A172 (cell line): ENCODE results near the gene TDRD9. TPM values are rescaled to one million over a fixed set of nuclear protein-coding genes. Genes with fewer than 3 reads are reported as not detected.
"Not testable (repeated sequence)": the region's sequence is repeated elsewhere in the genome, so short reads cannot be mapped to it uniquely, and the experiment has no call there.

Source experiments
- DNase-seq: peaks from one replicate; pipeline ENCODE4 v3.0.0-alpha.2; 2015; ENCODE audit warnings: low spot score
- total RNA-seq: library from RNA; depleted of rRNA; stranded (reverse); fragments of >200 nt; shearing (Covaris generic); gene quantifications from 2 replicates; pipeline ENCODE4 v1.2.3, GENCODE V29; 2014

TDRD9 gene
- total RNA-seq, 1 experiment from 2014 or later, result not detected

- DNase-seq, result no peak
These were observed 36.0 kb upstream of the TDRD9 start for GRCh38 chr14:103892247-103892646.

GRCh38 chr14:103894034-103894722 lies 34.1 kb upstream of the TDRD9 start:
- DNase-seq, result no peak

- DNase-seq, result no peak
These were observed 33.6 kb upstream of the TDRD9 start for GRCh38 chr14:103894723-103895059.

- no peak for DNase-seq
These were observed 31.7 kb upstream of the TDRD9 start for GRCh38 chr14:103896578-103896977.

GRCh38 chr14:103897075-103897947 lies 30.9 kb upstream of the TDRD9 start:
- DNase-seq, result no peak

- DNase-seq, result no peak
These were observed 30.1 kb upstream of the TDRD9 start for GRCh38 chr14:103898204-103898603.

GRCh38 chr14:103898711-103899110 lies 29.5 kb upstream of the TDRD9 start:
- no peak for DNase-seq

- no peak for DNase-seq
These were observed 28.9 kb upstream of the TDRD9 start for GRCh38 chr14:103899316-103899715.

- no peak for DNase-seq
These were observed 28.4 kb upstream of the TDRD9 start for GRCh38 chr14:103899833-103900232.

GRCh38 chr14:103904493-103905107 lies 23.7 kb upstream of the TDRD9 start:
- DNase-seq, result no peak

- no peak for DNase-seq
These were observed 22.3 kb upstream of the TDRD9 start for GRCh38 chr14:103905842-103906456.

- DNase-seq, result no peak
These were observed 19.7 kb upstream of the TDRD9 start for GRCh38 chr14:103908580-103908979.

GRCh38 chr14:103909531-103910261 lies 18.6 kb upstream of the TDRD9 start:
- no peak for DNase-seq

- DNase-seq, result peak; percentile 64
These were observed 17.9 kb upstream of the TDRD9 start for GRCh38 chr14:103910262-103910935.

- DNase-seq, result no peak
These were observed 17.3 kb upstream of the TDRD9 start for GRCh38 chr14:103910984-103911383.

GRCh38 chr14:103915616-103916015 lies 12.6 kb upstream of the TDRD9 start:
- no peak for DNase-seq

- no peak for DNase-seq
These were observed 11.5 kb upstream of the TDRD9 start for GRCh38 chr14:103916636-103917262.

GRCh38 chr14:103920981-103921854 lies 7.0 kb upstream of the TDRD9 start:
- peak; percentile 73 for DNase-seq

GRCh38 chr14:103921855-103922200 lies 6.4 kb upstream of the TDRD9 start:
- not testable (repeated sequence) for DNase-seq

- DNase-seq, result no peak
These were observed 4.4 kb upstream of the TDRD9 start for GRCh38 chr14:103923863-103924262.
